Nephron (organoid): Measurements from ENCODE around the gene RASA3.

ENCODE experiments used
- H3K27ac Mint-ChIP-seq, 3 experiments: 2 replicates each; pipeline ENCODE4 v1.8.0; 2020; ENCODE audit warnings: mixed read lengths in 3 of 3, mild to moderate bottlenecking in 2 of 3, moderate library complexity in 1 of 3
- H3K27me3 Mint-ChIP-seq: 2 replicates; pipeline ENCODE4 v1.8.0; 2021; ENCODE audit warnings: low read depth, mild to moderate bottlenecking, moderate library complexity, mixed read lengths
- H3K36me3 Mint-ChIP-seq: 2 replicates; pipeline ENCODE4 v1.8.0; 2020; ENCODE audit warnings: low read depth, mixed read lengths
- H3K4me1 Mint-ChIP-seq: 2 replicates; pipeline ENCODE4 v1.8.0; 2020; ENCODE audit warnings: mixed read lengths
- H3K4me3 Mint-ChIP-seq, 3 experiments: 2 replicates each; pipeline ENCODE4 v1.8.0; 2020; ENCODE audit warnings: mild to moderate bottlenecking in 3 of 3, mixed read lengths in 3 of 3, moderate library complexity in 2 of 3
- H3K9me3 Mint-ChIP-seq: 2 replicates; pipeline ENCODE4 v1.8.0; 2020; ENCODE audit warnings: mixed read lengths
- CTCF ChIP-seq, 3 experiments: fragments of 200-600 bp; sonication (generic); IDR thresholded peaks; one replicate each; pipeline ENCODE4 v1.5.0; 2021; ENCODE audit warnings: antibody characterized with exemption in 3 of 3; ENCODE audit not compliant: unreplicated experiment in 3 of 3

Gene RASA3

GRCh38 chr13:114037674-114038073, 94.7 kb downstream of the RASA3 start:
- H3K27ac Mint-ChIP-seq: peak overlapping the region in 1 of 3 experiments; percentile 55
- H3K4me3 Mint-ChIP-seq: no peak overlapping the region
- H3K36me3 Mint-ChIP-seq: peaks cover 19% of the 10 kb centered on the region
- peaks cover 3% of the 10 kb centered on the region for H3K27me3 Mint-ChIP-seq
- peaks cover 35% of the 10 kb centered on the region for H3K4me1 Mint-ChIP-seq
- TF ChIP-seq CTCF (IDR thresholded peaks at IDR 0.05; ENCODE audit: unreplicated experiment in 3 of 3): no peak
- H3K9me3 Mint-ChIP-seq: no peaks in the 10 kb centered on the region

GRCh38 chr13:114035583-114036531, 96.6 kb downstream of the RASA3 start:
- Mint-ChIP-seq H3K36me3 (peaks cover 12% of the 10 kb centered on the region), H3K4me1 (peaks cover 51% of the 10 kb centered on the region), H3K9me3 (no peaks in the 10 kb centered on the region), H3K27me3 (peaks cover 3% of the 10 kb centered on the region), H3K4me3 (no peak overlapping the region), H3K27ac (peak overlapping the region; percentile 54 to 74 (median 63))
- no peak for TF ChIP-seq CTCF (IDR thresholded peaks at IDR 0.05; ENCODE audit: unreplicated experiment in 3 of 3)

GRCh38 chr13:114035186-114035582, 97.2 kb downstream of the RASA3 start:
- peaks cover 13% of the 10 kb centered on the region for H3K36me3 Mint-ChIP-seq
- H3K9me3 Mint-ChIP-seq: no peaks in the 10 kb centered on the region
- no peak for TF ChIP-seq CTCF (IDR thresholded peaks at IDR 0.05; ENCODE audit: unreplicated experiment in 3 of 3)
- H3K4me3 Mint-ChIP-seq: no peak overlapping the region
- peaks cover 3% of the 10 kb centered on the region for H3K27me3 Mint-ChIP-seq
- H3K4me1 Mint-ChIP-seq: peaks cover 55% of the 10 kb centered on the region
- H3K27ac Mint-ChIP-seq: peak overlapping the region; percentile 54 to 74 (median 63)

GRCh38 chr13:114034481-114034891, 97.9 kb downstream of the RASA3 start:
- no peak for TF ChIP-seq CTCF (IDR thresholded peaks at IDR 0.05; ENCODE audit: unreplicated experiment in 3 of 3)
- H3K36me3 Mint-ChIP-seq: peaks cover 13% of the 10 kb centered on the region
- peak overlapping the region; percentile 9 to 38 (median 27) for H3K4me3 Mint-ChIP-seq
- no peaks in the 10 kb centered on the region for H3K9me3 Mint-ChIP-seq
- H3K27ac Mint-ChIP-seq: peak overlapping the region; percentile 47 to 63 (median 54)
- peaks cover 3% of the 10 kb centered on the region for H3K27me3 Mint-ChIP-seq
- H3K4me1 Mint-ChIP-seq: peaks cover 55% of the 10 kb centered on the region

GRCh38 chr13:114033541-114034315, 98.7 kb downstream of the RASA3 start:
- H3K36me3 Mint-ChIP-seq: peaks cover 13% of the 10 kb centered on the region
- no peak overlapping the region for H3K4me3 Mint-ChIP-seq
- peak overlapping the region in 2 of 3 experiments; percentile 54 to 63 for H3K27ac Mint-ChIP-seq
- H3K27me3 Mint-ChIP-seq: peaks cover 3% of the 10 kb centered on the region
- no peak for TF ChIP-seq CTCF (IDR thresholded peaks at IDR 0.05; ENCODE audit: unreplicated experiment in 3 of 3)
- no peaks in the 10 kb centered on the region for H3K9me3 Mint-ChIP-seq
- H3K4me1 Mint-ChIP-seq: peaks cover 55% of the 10 kb centered on the region
